ENCODE results near the gene BRF1. TPM values are rescaled to one million over a fixed set of nuclear protein-coding genes. Genes with fewer than 3 reads are reported as not detected.
A peak's percentile ranks its signal among the peaks of the same experiment; 100 is the strongest.
"Not testable (repeated sequence)": the region's sequence is repeated elsewhere in the genome, so short reads cannot be mapped to it uniquely, and the experiment has no call there.

Gene BRF1
- total RNA-seq, 1 donor from 2014 or later, result 60.7 TPM

DNA sequence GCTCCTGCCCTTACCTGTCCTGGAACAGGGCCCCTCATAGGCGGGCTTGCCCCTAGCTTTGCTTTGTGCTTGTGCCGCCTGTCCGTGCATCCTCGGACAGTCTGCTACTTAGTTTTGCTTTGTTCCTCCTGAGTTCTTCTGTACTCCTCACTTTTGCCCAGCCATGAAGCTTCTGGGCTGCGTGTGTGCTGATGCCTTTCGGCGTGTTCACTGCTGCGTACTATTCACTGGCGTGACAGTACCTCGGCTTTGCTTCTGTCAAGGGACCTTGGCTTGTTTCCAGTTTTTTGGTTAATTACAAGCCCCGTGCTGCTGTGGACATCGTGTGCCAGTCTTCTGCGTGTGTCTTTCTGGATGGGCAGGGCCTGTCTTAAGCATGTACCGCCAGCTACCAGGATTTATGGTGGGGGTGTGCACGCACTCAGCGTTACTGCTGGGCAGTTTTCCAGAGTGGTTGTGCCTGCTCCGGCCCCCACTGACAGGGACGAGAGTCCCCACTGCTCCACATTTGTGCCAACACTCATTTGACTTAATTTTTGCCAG lies 16.2 kb upstream of the BRF1 start:
- FAIRE-seq (no peak), DNase-seq (ENCODE audit: low spot score in 2 of 2) (peak in 1 of 2 donors; percentile 45)

DNA sequence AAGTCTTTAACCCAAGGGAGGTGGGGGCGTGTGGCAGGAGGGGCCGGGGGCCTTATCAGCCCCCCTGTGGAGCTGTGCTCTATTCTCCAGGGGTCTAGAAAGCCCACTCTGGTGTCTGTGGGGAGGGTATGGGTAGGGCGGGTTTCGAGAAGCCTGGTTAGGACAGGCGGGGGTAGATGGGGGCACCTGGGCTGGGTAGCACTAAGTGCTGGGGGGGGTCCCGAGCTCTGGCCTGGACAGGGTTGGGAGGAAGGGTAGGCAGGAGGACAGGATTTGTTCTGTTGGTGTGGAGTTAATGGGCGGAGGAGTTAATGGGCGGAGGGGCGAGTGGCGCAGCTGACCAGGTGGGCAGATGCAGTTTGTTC lies 15.8 kb upstream of the BRF1 start:
- DNase-seq (ENCODE audit: low spot score in 2 of 2), result no peak
- FAIRE-seq, result no peak

DNA sequence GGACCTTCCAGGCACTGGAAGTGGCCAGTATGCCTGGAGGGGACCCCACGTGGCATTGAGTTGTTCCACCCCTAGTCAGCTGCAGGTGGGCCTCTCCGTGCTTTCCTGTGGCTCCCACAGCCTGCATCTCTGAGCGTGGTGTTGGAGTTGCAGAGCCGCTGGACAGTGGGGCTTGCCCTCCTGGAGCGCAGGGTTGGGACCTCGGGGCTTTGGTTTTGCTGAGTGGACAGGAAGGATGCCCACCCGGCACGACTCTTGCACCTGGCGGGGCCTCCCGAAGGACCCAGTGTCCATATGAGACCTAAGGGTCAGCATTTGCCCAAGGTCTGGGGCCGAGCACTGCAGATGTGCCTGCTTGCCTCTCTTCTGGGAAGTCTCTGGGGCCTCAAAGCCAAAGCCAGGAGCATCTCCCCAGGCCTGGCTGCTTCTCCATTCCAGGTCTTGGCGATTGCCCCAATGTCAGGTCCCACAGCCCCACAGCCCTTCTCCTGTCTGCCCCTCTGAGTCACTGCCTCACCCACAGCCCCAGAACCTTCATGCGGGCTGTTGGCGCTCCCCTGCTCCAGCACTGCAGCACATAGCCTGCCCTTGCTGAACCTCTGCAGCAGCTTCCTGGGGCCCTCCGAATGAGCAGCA lies 15.3 kb upstream of the BRF1 start:
- DNase-seq (ENCODE audit: low spot score in 2 of 2) (peak in 1 of 2 donors; percentile 20), FAIRE-seq (no peak)

DNA sequence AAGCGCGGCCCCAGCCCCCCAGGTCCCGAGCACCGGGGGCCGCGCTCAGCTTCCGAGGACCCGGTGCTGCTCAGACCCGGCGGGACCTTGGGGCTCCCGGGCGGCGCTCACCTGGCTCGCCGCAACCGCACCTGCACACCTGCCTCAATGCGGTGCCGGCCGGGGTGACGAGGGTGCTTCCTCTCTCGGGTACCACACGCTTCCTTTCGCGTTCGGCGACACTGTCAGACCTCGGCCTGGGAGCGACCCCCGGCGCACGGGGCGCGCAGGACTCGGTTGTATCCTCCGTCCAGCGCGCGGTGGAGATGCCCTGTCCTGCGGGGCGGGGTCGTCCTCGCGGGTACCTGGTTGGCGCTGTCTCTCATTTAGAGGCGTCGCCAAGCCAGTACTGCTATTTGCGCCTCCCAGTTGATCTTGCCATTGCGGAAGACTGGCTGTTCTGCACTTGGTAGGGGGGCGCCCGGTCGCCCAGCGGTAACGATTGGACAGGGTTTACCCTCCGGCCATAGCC lies 14.5 kb upstream of the BRF1 start:
- no peak for FAIRE-seq
- peak in 1 of 2 donors; percentile 20 for DNase-seq (ENCODE audit: low spot score in 2 of 2)

DNA sequence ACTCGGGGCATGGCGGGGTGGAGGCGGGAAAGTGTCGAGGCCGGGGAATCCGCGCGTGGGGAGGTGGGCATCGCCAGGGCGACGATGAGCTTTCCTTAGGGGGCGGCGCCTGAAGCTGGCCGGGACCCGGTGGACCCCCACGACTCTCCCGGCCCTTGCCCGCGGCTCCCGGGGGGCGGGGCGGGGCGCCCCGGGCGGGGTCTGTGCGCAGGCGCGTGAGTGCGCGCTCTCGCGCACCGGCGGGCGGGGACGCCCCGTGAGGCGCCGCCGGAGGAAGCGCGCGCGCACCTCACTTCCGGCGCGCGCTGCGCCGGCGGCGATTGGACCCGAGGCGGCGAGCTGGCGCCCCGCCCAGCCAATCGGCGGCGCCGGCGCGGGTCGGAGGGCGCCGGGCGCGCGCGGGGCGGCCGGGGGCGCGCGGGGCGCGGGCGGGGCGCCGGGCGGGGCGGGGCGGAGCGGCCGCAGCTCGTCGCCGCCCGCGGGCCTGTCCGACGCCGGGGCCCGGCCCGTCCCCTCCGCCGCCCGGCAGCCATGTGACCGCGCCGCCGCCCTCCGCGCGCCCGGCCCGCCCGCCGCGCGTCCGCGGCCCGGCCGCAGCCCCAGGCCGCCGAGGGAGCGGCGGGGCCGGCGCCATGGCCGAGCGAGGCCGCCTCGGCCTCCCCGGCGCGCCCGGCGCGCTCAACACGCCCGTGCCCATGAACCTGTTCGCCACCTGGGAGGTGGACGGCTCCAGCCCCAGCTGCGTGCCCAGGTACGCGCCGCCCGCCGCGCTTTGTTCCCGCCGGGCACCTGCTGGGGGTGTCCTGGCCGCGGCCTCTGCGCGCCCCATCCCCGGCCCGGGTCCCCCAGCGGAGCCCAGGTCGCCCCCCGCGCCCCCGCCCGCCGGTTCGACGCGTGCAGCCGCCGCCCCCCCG lies 13.7 kb upstream of the BRF1 start, which contains the start of gene PACS2:
Gene PACS2, plus strand, starts transcription at position 462 of the 914 bp plus-strand sequence. Its CDS starts 171 bp downstream, at position 633.
- FAIRE-seq (no peak), DNase-seq (ENCODE audit: low spot score in 2 of 2) (peak; percentile 96 to 97)

DNA sequence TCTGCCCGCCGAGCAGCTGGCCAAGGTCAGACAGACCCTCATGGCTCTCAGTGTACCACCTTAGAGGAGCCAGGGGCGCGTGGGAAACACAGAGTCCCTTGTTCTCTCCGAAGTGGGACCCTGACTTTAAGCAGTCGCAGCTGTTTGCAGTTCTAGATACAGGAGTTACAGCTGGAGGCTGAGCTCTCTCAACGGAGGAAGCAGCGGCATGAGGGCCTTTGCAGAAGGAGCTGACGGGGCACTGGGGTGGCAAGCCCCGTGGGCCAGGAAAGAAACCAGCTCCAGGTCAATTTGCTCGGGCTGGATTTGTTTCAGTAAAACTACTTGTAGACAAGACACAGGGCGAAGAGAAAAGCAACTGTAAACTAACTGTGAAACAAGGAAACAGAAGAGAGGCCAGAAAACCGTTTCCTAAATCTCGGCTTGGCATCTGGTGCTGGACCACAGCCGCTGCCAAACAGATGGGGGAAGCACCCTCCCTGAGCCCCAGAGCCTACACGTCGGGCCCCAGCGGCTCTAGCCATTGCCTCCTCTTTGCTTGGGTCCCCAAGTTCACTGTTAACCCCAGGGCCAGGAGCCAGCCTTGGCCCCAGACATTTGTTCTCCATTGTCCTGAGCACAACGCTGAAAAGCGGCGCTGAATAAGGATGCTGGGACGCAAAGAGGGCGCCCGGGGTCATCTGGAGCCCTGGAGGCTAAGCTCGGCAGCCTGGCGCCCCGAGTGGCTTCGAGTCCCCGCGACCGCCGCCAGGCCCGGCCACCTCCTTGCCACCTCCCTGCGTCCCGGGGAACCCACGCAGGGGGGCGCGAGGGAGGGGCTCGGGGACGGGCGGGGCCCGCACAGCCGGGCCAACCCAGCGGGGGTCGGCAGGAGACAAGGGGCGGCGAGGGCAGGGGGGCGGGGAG lies 12.8 kb upstream of the BRF1 start:
- FAIRE-seq (no peak), DNase-seq (ENCODE audit: low spot score in 2 of 2) (peak in 1 of 2 donors; percentile 32)

DNA sequence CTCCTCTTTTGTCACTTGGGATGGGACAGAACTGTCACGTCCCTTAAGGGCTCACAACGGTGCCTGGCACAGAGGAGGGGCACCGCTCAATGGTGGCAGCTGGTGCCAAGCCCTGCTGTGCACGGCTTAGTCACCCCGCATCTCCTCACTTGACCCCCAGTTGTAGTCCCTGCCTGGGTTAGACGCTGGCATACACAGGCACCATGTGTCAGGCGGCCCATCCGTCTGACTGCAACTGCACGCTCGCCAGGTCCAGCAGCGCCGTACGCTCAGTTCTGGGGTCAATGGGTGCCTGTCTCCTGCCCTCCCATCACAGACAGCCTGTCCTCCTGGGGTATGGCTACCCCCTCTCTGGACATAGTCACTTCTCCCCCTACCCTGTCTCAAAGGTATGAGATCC lies 12.2 kb upstream of the BRF1 start:
- DNase-seq (ENCODE audit: low spot score in 2 of 2) (peak; percentile 46 to 54), FAIRE-seq (no peak)

DNA sequence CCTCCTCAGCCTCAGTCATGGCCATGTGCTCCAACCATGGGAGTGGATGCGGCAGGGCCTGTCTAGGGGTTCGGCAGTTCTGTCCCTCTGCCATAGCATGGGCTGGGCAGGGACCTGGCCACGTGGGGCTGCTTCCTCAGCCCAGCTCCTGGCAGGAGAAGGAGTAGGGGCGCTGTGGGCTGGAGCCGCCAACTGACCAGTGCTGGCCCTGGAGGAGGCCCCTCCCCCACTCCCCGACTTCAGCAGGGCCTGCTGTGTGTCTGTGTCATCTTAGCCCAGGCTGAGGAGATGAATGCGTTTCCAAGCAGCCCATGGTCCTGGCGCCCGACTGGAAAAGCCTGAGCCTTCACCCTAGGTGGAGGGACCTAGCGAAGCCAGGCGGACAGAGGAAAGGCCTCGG lies 11.0 kb upstream of the BRF1 start:
- no peak for DNase-seq (ENCODE audit: low spot score in 2 of 2)
- FAIRE-seq, result no peak

DNA sequence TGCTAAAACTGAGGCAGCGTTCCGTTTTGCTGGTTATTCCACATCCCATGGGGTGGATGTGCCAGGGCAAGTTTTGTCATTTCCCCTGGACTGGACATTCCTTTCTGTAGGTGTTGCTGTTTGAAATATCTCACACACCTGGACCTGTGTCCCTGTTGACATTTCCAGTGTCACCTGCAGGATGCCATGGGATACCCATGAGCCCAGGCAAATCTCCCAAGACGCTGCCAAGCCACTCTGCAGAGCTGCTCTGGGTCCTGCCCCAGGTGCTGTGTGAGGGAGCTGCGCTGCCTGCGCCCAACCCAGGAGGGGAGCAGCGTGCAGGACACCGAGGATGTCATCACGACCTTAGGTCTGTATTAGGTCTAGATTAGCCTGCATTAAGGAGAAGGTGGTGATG lies 8.6 kb upstream of the BRF1 start:
- no peak for DNase-seq (ENCODE audit: low spot score in 2 of 2)
- FAIRE-seq, result no peak

DNA sequence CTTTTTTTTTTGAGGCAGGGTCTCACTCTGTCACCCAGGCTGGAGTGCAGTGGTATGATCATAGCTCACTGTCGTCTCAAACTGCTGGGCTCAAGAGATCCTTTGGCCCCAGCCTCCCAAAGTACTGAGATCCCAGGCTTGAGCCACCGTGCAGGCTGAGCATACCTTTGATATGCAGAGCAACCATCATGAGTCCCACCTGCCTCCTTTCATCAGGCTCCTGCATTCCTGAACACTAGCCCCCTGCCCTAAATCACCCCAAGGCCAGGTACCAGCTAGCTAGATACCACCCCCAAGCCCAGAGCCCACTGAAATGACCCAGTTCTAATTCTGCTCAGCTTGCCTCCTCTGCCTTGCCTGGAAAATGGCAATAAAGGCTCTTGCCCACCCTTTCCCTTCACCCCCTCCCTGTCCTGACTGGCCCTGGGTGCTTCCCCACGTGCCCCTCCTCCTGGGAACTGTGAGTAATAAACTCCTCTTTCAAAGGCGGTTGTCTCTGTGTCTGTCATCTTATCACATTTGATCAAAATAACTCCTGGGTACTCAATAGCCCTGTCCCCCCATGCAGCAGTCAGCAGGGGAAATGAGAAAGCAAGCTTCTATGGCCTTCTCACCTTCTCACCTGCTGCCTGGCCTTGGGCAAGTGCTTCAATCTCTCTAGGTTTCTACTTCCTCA lies 6.4 kb upstream of the BRF1 start:
- DNase-seq (ENCODE audit: low spot score in 2 of 2) (no peak), FAIRE-seq (no peak)

DNA sequence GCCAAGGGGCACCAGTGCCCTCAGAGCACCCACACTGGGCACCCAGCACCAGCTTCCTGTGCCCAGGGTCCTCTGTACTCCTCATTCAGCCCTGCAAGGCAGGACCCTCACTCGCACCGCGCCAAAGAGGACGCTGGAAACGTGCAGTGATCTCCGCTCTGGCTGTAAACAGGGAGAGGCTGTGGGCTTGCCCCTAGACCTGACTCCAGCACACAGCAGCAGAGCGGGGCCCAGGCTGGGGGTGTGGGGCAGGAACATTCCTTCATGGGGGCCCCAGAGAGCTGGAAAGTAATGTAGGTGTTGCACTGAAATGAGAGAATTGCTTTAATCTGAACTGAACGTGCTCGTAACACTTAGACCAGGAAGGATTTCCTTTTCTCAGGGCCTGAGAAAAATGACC lies 5.0 kb upstream of the BRF1 start:
- no peak for FAIRE-seq

DNA sequence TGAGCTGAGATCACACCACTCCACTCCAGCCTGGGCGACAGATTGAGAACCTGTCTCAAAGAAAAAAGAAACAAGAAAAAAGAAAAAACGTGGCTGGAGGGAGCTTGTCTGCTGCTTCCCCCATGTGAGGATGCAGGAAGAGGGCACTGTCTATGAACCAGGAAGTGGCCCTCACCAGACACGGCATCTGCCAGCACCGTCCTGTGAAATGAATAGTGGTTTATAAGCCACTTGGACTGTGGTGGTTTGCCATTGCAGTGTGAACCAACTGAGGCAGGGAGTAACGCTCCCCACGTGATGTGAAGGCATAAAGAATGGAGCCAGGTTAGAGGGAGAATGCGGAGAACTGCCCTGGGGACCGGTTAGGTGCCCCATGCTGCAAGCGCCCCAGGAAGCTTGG lies 4.5 kb upstream of the BRF1 start:
- FAIRE-seq, result no peak
- no peak for DNase-seq (ENCODE audit: low spot score in 2 of 2)

More for the DNA sequence above, 5.0 kb upstream of the BRF1 start:
- no peak for DNase-seq (ENCODE audit: low spot score in 2 of 2)

DNA sequence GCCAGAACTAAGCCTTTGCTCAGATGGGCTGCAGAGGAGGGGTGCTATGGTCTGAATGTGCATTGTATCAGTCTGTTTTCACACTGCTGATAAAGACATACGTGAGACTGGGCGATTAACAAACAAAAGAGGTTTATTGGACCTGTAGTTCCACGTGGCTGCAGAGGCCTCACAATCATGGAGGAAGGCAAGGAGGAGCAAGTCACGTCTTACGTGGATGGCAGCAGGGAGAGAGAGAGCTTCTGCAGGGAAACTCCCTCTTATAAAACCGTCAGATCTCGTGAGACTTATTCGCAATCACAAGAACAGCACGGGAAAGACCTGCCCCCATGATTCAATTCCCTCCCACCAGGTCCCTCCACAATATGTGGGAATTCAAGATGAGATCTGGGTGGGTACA lies 3.8 kb upstream of the BRF1 start:
- FAIRE-seq, result no peak
- no peak for DNase-seq (ENCODE audit: low spot score in 2 of 2)

DNA sequence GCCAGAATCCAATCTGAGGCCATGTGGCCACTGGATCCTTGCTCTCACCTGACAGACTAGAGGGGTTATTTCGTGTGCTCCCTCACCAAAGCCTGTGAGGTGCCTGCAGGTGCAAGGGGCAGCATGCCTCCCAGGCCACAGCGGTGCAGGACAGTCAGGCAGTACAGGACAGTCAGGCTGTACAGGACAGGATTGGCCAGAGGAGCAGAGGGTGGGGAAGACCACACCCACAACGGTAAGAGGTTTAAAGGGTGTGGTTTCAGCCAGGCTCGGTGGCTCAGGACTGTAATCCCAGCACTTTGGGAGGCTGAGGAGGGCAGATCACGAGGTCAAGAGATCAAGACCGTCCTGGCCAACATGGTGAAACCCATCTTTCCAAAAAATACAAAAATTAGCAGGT lies 3.1 kb upstream of the BRF1 start:
- FAIRE-seq, result no peak

DNA sequence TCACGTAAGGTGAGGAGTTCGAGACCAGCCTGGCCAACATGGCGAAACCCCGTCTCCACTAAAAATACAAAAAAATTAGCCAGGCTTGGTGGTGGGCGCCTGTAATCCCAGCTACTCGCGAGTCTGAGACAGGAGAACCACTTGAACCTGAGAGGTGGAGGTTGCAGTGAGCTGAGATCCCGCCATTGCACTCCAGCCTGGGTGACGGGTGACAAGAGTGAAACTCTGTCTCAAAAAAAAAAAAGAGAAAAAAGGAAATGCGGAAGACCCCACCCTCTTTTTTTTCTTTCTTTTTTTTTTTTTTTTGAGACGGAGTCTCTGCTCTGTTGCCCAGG lies 1.1 kb upstream of the BRF1 start:
- not testable (repeated sequence) for FAIRE-seq; DNase-seq (ENCODE audit: low spot score in 2 of 2)

More for the DNA sequence above, 3.1 kb upstream of the BRF1 start:
- DNase-seq (ENCODE audit: low spot score in 2 of 2), result no peak

DNA sequence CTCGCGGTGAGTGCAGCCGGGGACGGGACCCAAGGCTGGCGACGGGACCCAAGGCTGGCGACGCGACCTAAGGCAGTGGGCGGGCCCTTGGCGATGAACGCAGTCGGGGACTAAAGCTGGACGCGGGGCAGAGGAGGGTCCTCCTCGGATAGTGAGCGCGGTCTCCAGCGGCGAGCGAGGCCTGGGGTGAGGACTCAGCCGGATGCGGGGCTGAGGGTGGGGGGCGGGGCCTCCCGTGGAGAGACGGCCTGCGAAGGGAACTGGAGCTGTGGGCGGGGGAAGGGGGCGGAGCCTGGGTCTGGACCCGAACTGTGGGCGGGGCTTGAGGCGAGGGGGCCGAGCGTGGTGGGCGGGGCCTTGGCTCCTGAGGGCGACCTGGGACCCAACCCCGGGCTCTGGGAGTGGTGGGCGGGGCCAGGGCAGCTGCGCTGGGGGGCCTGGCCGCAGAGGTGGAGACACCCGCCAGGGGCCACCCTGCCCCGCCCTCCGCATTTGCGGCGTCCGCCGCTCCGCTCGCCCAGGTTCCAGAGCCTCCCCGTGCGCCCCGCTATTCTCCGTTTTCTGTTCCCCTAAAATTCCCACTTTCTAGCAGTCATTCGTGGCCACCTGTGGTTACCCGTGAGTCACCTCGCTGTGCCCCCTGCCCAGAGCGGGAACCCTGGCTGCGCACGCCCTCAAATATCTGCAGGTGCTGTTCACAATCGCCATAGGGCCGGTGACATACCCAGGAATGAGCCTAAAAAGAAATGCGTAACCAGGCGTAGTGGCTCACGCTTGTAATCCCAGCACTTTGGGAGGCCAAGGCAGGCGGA lies 508 bp upstream of the BRF1 start:
- FAIRE-seq (no peak), DNase-seq (ENCODE audit: low spot score in 2 of 2) (peak; percentile 98 to 99)

DNA sequence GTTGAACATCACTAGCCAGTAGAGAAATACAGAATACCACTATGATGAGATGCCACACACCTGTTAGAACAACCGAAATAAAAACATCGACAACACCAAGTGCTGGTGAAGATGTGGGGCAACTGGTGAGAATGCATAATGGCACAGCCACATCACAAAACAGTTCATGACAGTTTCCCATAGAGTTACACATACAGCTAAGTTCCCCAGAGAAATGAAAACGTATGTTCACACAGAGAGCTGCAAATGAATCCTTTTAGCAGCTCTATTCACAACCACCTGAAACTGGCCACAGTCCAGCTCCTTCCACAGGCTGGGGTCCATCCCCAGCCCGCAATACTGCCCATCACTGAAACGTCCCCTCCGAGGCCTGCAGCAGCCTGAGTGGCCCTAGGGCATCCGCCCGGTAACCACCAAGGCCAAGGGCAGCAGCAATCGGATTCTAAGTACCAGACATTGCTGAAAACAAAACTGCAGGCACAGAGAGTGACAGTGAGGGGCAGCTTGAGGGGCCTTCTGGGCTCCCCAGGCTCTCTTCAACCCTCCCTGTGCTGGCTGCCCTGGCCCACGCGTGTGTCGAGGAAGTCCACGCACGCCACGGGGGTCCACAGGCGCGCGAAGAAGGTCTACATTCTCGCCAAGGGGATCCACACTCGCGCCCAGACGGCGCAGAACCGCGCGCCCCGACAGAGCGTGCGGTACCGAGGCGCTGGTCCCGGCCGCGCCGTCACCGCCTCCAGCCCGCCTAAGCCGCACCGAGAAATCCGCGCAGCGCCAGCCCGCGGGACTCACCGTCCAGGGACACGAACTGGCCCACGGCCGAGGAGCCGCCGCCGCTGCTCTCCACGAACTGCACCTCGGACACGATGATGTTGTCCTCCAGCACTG lies 903 bp downstream of the BRF1 start:
- FAIRE-seq (no peak), DNase-seq (ENCODE audit: low spot score in 2 of 2) (no peak)

DNA sequence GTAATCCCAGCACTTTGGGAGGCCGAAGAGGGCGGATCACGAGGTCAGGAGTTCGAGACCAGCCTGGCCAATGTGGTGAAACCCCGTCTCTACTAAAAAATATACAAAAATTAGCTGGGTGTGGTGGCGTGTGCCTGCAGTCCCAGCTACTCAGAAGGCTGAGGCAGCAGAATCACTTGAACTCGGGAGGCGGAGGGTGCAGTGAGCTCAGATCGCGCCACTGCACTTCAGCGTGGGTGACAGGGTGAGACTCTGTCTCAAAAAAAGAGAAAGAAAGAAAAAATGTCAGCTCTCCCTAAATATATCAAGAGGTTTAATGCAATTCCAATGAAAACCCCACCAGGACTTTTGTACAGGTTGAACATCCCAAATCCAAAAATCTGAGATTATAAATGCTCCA lies 3.5 kb downstream of the BRF1 start:
- not testable (repeated sequence) for FAIRE-seq

More for the DNA sequence above, 3.5 kb downstream of the BRF1 start:
- DNase-seq (ENCODE audit: low spot score in 2 of 2), result not testable (repeated sequence)
